NK-92 treated with Interleukin-12 subunit alpha and Interleukin-12 subunit beta, amount 100 ng/mL, for 24 hours (cell line): ENCODE data around the gene PARS2.

Source experiments
- DNase-seq: peaks from one replicate; lab custom pipeline; 2025; lab: John Stamatoyannopoulos, UW

Gene PARS2

GRCh38 chr1:54774820-54775498 is 10.6 kb upstream of the PARS2 start:
- no peak for DNase-seq

GRCh38 chr1:54772951-54773350 is 8.6 kb upstream of the PARS2 start:
- no peak for DNase-seq

- no peak for DNase-seq
These were observed 3.8 kb upstream of the PARS2 start for GRCh38 chr1:54768093-54768492.

- peak; percentile 21 for DNase-seq
These were observed 3.2 kb upstream of the PARS2 start for GRCh38 chr1:54767526-54767925.

- no peak for DNase-seq
These were observed 2.4 kb upstream of the PARS2 start for GRCh38 chr1:54766726-54767125.

GRCh38 chr1:54764922-54765561 is 719 bp upstream of the PARS2 start:
- no peak for DNase-seq

- DNase-seq: no peak
These were observed 549 bp downstream of the PARS2 start for GRCh38 chr1:54763816-54764132.

- no peak for DNase-seq
These were observed 5.5 kb downstream of the PARS2 start for GRCh38 chr1:54758678-54759348.

- no peak for DNase-seq
These were observed 6.5 kb downstream of the PARS2 start for GRCh38 chr1:54757833-54758232.

GRCh38 chr1:54754486-54755285 is 9.6 kb downstream of the PARS2 start:
- no peak for DNase-seq

GRCh38 chr1:54754045-54754444 is 10.3 kb downstream of the PARS2 start:
- DNase-seq: no peak

- DNase-seq: no peak
These were observed 12.9 kb downstream of the PARS2 start for GRCh38 chr1:54751426-54751825.

GRCh38 chr1:54750596-54750995 is 13.7 kb downstream of the PARS2 start:
- no peak for DNase-seq

- DNase-seq: no peak
These were observed 16.1 kb downstream of the PARS2 start for GRCh38 chr1:54748094-54748835.

- DNase-seq: no peak
These were observed 18.5 kb downstream of the PARS2 start for GRCh38 chr1:54745864-54746263.

- no peak for DNase-seq
These were observed 19.0 kb downstream of the PARS2 start for GRCh38 chr1:54745274-54745673.

- DNase-seq: no peak
These were observed 19.6 kb downstream of the PARS2 start for GRCh38 chr1:54744696-54745095.

GRCh38 chr1:54743416-54744226 is 20.7 kb downstream of the PARS2 start:
- no peak for DNase-seq

GRCh38 chr1:54742282-54742681 is 22.0 kb downstream of the PARS2 start:
- DNase-seq: no peak

- DNase-seq: no peak
These were observed 22.8 kb downstream of the PARS2 start for GRCh38 chr1:54741531-54741930.

GRCh38 chr1:54738244-54738643 is 26.1 kb downstream of the PARS2 start:
- no peak for DNase-seq
